Endometrial microvascular endothelial cells (primary cell): ENCODE measurements around the gene ZNF664. TPM values are rescaled to one million over a fixed set of nuclear protein-coding genes. Genes with fewer than 3 reads are reported as not detected.

ENCODE experiments used
- in situ Hi-C: cut with HindIII; loops from 2 replicates; pipeline ENCODE4 v1.10.0; 2017; ENCODE audit warnings: low sequenced_read_pairs, low pct_unique_long_range_greater_than_20kb; ENCODE audit errors: inconsistent ontology term
- total RNA-seq: library from RNA; depleted of rRNA; stranded (reverse); fragments of >200 nt; gene quantifications from one replicate; pipeline ENCODE4 v1.2.3, GENCODE V29; 2015; ENCODE audit errors: inconsistent ontology term

The ZNF664 gene
- 34.5 TPM for total RNA-seq

DNA sequence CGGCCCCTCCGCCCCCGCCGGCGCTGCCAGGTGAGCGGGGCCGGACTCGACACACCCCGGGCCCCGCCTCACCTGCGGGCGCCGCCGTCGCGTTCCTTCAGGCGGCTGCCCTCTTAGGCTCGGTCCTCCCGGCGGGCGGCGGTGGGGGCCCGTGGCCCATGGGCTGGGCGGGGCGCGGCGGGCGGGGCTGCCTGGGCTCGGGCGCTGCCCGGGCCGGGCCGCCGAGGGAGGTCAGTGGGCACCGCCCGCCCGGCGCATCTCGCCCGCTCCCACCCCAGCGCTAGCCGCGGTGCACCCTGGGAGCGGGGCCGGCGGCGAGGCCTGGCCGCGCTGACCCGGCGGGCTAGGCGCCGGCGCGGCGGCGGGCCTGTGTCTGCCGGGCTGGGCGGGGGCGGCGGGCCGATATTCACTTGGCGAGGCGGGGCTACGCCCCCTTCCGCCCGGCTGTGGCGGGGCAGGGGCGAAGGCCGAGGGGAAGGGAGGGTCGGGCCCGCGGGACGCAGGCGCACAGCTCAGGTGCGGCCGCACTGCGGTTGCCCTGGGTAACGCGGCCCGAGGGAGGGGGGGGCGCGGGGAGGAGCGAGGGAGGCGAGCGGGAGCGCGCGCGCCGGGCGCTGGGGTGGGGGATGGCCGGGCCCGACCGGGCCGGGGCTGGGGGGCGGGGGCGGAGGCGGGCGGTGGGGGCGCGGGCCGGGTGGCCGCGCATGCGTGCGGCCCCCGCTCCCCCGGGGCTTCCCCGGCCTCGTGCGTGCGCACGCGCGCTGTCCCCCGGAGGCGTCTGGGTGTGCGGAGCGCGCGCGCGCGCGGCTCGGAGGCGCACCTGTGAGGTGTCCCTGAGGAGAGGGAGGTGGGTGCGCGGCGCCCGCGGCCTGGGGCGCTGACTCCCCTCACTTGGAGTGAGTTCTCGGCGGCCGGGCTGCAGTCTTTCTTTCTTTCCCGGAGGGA is at the start of gene ZNF664, which contains the start of gene CCDC92:
ZNF664 (plus strand) TSS at position 759 of the 945 bp plus-strand sequence. CDS start 38,930 bp downstream, outside the sequence.
CCDC92 (minus strand) TSS at position 375 of the 945 bp plus-strand sequence. CDS start 28,526 bp downstream, outside the sequence.
- in situ Hi-C loops: no loop called here

- in situ Hi-C loops: no loop called here
Observed at GRCh38 chr12:123923927-123924326, 49.1 kb upstream of the ZNF664 start.

GRCh38 chr12:123924539-123924938 is 48.5 kb upstream of the ZNF664 start:
- in situ Hi-C loops: no loop called here

- in situ Hi-C loops: no loop called here
Observed at GRCh38 chr12:123928274-123928865, 44.6 kb upstream of the ZNF664 start.

DNA sequence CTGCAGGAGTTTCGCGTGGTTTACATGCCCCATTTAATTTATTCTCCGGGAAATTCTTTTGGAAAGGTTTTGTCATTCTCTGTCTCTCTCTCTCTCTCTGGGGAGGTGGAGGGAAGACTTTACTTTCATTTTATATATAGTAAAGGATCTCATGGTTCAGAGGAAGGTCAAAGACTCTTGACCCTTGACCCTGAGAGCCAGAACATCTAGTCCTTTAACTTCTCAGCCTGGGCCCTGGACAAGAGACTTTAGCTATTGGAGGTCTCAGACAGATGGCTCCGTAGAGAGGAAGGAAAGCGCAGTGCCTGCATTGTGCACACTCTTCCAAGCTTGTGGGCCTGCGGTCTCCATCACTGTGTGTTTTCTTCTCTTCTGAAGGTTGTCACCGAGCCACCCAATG is 44.1 kb upstream of the ZNF664 start:
- in situ Hi-C loops: no loop called here

DNA sequence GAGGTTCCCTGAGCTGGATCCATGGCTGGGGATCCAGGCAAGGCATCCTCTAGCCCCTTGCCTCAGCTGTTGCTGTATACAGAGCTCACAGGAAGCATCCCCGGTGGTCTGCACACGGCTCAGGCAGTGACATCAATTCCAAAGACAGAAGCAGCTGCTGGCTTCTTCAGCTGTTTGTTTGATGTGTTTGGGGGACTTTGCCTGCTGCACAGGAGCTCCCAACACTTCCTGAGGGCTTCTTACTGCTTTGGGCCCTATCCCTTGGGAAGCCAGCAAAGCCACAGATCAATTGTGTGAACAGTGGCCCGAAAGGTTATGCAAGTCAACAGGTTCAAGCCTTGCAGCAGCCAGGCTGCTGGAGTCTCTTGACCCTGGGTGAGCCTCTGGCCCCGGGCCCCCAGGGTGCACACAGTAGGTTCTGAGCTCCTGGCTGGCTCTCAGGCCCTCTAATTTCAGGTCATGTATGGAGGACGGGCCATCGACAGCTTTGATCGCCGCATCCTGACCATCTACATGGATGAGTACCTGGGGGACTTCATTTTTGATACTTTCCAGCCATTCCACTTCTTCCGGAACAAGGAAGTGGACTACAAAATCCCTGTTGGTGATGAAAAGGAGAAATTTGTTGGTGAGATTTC is 43.0 kb upstream of the ZNF664 start:
- in situ Hi-C loops: no loop called here

GRCh38 chr12:123931686-123932321 is 41.2 kb upstream of the ZNF664 start:
- in situ Hi-C loops: no loop called here

GRCh38 chr12:123933214-123933613 is 39.8 kb upstream of the ZNF664 start:
- in situ Hi-C loops: no loop called here

- in situ Hi-C loops: no loop called here
Observed at GRCh38 chr12:123934016-123934620, 38.9 kb upstream of the ZNF664 start.

DNA sequence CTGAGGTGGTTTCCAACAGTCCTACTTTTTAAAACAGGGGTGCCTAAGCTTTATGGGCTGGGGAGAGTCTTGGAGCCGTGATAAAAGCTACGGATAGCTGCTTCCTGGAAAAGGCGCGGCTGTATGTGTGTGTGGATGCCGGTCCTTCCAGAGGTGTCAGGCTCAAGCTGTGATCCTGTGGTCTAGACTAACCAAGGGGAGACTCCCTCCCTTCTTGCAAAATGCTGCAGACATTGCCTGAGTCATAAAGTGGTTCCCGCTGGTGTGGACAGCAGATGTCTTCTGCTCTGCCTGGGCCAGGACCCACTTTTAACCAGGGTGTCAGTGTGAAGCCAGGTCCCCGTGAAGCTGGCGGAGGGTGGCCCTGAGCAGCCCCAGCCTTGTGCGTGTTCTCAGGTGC is 38.2 kb upstream of the ZNF664 start:
- in situ Hi-C loops: no loop called here

GRCh38 chr12:123935956-123936355 is 37.1 kb upstream of the ZNF664 start:
- in situ Hi-C loops: no loop called here

- in situ Hi-C loops: no loop called here
Observed at GRCh38 chr12:123936471-123936870, 36.5 kb upstream of the ZNF664 start.

DNA sequence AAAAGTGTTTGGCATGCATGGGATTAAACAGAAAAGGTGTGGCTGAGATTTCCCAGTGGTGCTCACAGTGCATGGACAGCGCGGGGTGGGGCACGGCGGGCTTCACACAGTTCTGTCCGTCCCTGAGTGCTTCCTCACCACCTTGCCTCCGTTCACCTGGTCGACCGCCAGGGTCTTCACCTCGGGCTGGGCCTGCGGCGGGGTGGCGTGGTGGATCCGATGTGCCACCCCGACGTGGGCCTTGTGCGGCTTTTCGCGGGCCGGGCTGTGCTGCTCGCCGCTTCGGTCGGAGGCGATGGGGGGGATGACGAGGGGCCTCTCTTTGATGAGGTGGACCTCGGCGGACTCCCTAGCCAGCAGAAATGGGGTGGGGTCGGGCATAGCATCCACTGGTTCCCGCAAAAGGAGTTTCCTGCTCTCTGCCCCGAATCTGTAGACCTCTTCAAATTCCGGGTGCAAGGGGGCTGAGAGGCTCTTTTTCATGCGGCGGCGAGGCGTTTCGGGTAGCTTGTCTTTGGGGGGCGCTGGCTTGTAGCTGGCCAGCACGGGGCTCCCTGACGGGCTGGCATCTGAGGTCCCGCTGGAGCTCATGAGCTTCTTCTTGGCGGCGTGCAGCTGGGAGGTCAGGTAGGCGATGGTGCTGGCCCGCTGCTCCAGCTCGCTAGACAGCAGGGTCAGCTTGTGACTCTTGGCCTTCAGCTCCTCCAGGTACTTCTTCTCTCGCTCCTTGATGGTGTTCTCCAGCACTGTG is 35.9 kb upstream of the ZNF664 start:
- in situ Hi-C loops: no loop called here

DNA sequence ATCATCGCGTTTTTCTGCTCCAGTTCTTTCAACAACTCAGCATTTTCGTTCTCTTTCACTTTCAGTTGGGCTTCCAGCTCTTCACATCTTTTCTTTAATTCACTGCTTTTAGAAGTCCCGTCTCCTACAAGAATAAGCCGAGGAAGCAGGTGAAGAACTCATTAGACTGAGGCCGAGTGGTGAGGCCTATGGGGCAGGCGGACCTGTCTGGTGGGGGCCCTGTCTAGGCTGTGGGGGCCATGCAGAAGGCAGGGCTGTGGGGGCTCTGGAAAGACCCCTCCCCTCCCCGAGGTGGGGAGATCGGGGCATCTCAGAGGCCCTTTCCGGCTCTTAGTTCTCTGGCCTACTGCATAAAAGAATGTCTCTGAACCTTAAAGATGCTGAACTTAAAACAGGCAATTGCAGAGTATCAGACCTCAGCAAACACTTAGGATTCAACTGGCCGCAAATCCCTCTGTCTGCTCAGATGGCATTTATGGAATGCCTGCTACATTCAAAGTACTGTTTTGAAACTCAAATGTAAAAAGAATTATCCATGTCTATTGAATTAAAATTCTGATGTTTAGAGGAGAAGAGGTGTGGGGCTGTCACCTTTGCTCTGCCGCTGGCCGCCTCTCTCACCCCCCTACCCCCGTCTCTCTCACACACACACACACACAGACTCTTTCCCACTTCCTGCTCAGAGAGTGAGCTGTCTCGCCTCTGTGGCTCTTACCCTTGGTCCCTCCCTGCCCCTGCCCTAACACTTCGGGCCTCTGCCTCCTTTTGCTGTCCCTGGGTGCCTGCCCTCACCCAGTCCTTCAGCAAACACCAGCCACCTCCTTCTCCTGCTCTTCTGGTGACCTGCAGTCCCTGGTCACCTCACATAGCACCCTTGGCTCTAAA is 35.1 kb upstream of the ZNF664 start:
- in situ Hi-C loops: no loop called here

GRCh38 chr12:123938679-123939480 is 34.1 kb upstream of the ZNF664 start:
- in situ Hi-C loops: no loop called here
